ENCODE measurements around the gene SEMA6B. TPM values are rescaled to one million over a fixed set of nuclear protein-coding genes. Genes with fewer than 3 reads are reported as not detected.

SEMA6B gene
- total and polyA plus RNA-seq, 10 of the 15 experiments (the other 5 are each of a cell fraction or from before 2014, with no cell fraction given), result 0.13 TPM; not detected in 9

- ChIA-PET POLR2A (interaction anchor here (0.5 kb wide), 1 partner anchor 1901 kb away, joined by 3 read pairs; no protein-coding TSS in a partner anchor), RAD21 (ENCODE audit: unreplicated experiment) (interaction anchor here (0.7 to 1.8 kb wide), 3 partner anchors 36 to 46 kb away, joined by 3 to 9 read pairs (median 3); no protein-coding TSS in a partner anchor), SMC1A (ENCODE audit: uncharacterized antibody, unreplicated experiment) (interaction anchor here (0.9 to 1.5 kb wide), 5 partner anchors 11 to 49 kb away, joined by 3 to 6 read pairs (median 3); no protein-coding TSS in a partner anchor), CTCF (interaction anchor here (1.4 to 2.1 kb wide), 5 partner anchors 13 to 201 kb away, joined by 5 to 18 read pairs (median 9); partner anchors contain the start of gene FEM1A)
- intact Hi-C loops (cut with micrococcal nuclease; ENCODE audit: unreplicated experiment), result loop anchor here (1.0 kb wide), 1 partner anchor 47 kb away; no protein-coding TSS in a partner anchor
- no TSS peak for BruUV-seq (replicated peaks)
- Histone ChIP-seq H3K9ac (ENCODE audit: control insufficient read depth, insufficient read depth, low read length) (no peak overlapping the region), H3K4me3 (no peak overlapping the region), H3K4me2 (ENCODE audit: control insufficient read depth, insufficient read depth) (no peak overlapping the region), H3K9me3 (replicated peaks; ENCODE audit: control insufficient read depth, insufficient read depth, low read length) (no peaks in the 10 kb centered on the region), H3K79me2 (ENCODE audit: control insufficient read depth, insufficient read depth, low read length) (no peaks in the 10 kb centered on the region), H3K27me3 (replicated peaks in 1 of 2; ENCODE audit: control insufficient read depth in 2 of 2, insufficient read depth in 2 of 2, low read length in 1 of 2) (peaks cover 2 to 4% of the 10 kb centered on the region in 2 experiments; a peak in 3 of 4 replicates), H2AFZ (ENCODE audit: control insufficient read depth, low read depth, low read length) (no peak overlapping the region), H4K20me1 (ENCODE audit: control insufficient read depth, insufficient read depth) (no peaks in the 10 kb centered on the region), H3K36me3 (ENCODE audit: control insufficient read depth in 2 of 2, insufficient read depth in 2 of 2, low read length in 1 of 2) (no peaks in the 10 kb centered on the region), H3K4me1 (ENCODE audit: control insufficient read depth, insufficient read depth, low read length) (no peaks in the 10 kb centered on the region), H3K27ac (ENCODE audit: control insufficient read depth, insufficient read depth) (no peak overlapping the region)
- WGBS (ENCODE audit: insufficient coverage, insufficient replicate concordance, low lambda C conversion rate, missing lambda C conversion rate), result 19% methylated on average over 11 of the region's 11 CpGs
- no peak for TF ChIP-seq ZNF274 (IDR thresholded peaks at IDR 0.05; ENCODE audit: insufficient read depth, insufficient read length)
- TF ChIP-seq NR2F1 (conservative IDR thresholded peaks at IDR 0.05), result peak; percentile 22; the same call in 1 of the 2 replicates
- 0 out of 2 replicates have a peak, but pooled peaks have one; percentile 26 for TF ChIP-seq RAD21 (IDR thresholded peaks at IDR 0.05; ENCODE audit: insufficient read depth, low read depth, low read length)
- 0 out of 2 replicates have a peak, but pooled peaks have one; percentile 17 for TF ChIP-seq ZBTB40 (IDR thresholded peaks at IDR 0.05; ENCODE audit: borderline replicate concordance)
- TF ChIP-seq SMC3 (IDR thresholded peaks at IDR 0.05; ENCODE audit: borderline replicate concordance, low read length), result peak; percentile 47; the same call in 1 of the 2 replicates
- TF ChIP-seq SPI1 (IDR thresholded peaks at IDR 0.05; ENCODE audit: borderline replicate concordance, insufficient read depth, low read depth, low read length), result peak; percentile 15; the same call in 1 of the 2 replicates
- TF ChIP-seq CEBPZ (IDR thresholded peaks at IDR 0.05; ENCODE audit: low read depth, low read length), result no peak
- peak; percentile 38 to 73 (median 60) for TF ChIP-seq CTCF (IDR thresholded peaks at IDR 0.05 in 2 of 3, conservative IDR thresholded peaks at IDR 0.05 in 1 of 3; ENCODE audit: control insufficient read depth in 2 of 3, extremely low read depth in 1 of 3, insufficient read depth in 1 of 3, low read depth in 3 of 3, low read length in 3 of 3)
- in situ Hi-C loops (cut with MboI), result no loop called here
- FAIRE-seq, result peak; percentile 65
- DNase-seq (ENCODE audit: low read depth, low spot score), result no peak
- ATAC-seq, result peak; percentile 93
Observed at GRCh38 chr19:4589579-4590410, 30.3 kb upstream of the SEMA6B start.

Data from GM12878 (cell line).